ENCODE data around the gene MOB1B.

GRCh38 chr4:70994387-70995099, 92.4 kb downstream of the MOB1B start:
- no peak for TF ChIP-seq EZH2phosphoT487 (IDR thresholded peaks at IDR 0.05; ENCODE audit: borderline replicate concordance)
- TF ChIP-seq EZH2 (IDR thresholded peaks at IDR 0.05): no peak
- TF ChIP-seq FOSL1 (IDR thresholded peaks at IDR 0.05; ENCODE audit: low read depth): no peak
- TF ChIP-seq POLR2A (IDR thresholded peaks at IDR 0.05; ENCODE audit: borderline replicate concordance, extremely low read depth, insufficient read depth, insufficient read length): no peak
- TF ChIP-seq RAD21 (IDR thresholded peaks at IDR 0.05; ENCODE audit: low read depth): no peak
- no peak for TF ChIP-seq ZBTB33 (IDR thresholded peaks at IDR 0.05; ENCODE audit: extremely low read depth, insufficient replicate concordance, low read length)

Data from HCT116 (cell line).